Right ventricle myocardium superior (tissue), 1 donor: ENCODE measurements around the gene KIF16B. TPM values are rescaled to one million over a fixed set of nuclear protein-coding genes. Genes with fewer than 3 reads are reported as not detected.
"Not testable (repeated sequence)": the region's sequence is repeated elsewhere in the genome, so short reads cannot be mapped to it uniquely, and the experiment has no call there.

Experiments used
- ATAC-seq: fragments of 200-7000 bp; cut with Tn5 transposase; one replicate; pipeline ENCODE4 v1.9.1; 2020; ENCODE audit warnings: mild to moderate bottlenecking; ENCODE audit not compliant: poor library complexity
- DNase-seq: peaks from one replicate; pipeline ENCODE4 v3.0.0-alpha.2; 2020
- intact Hi-C: fragments of 100-400 bp; cut with DNase I; formaldehyde crosslinking; loops from one replicate; pipeline ENCODE4 v1.11.2; 2022
- total RNA-seq: library from RNA; stranded (reverse); fragmentation: NEBNext Ultra II Directional; extraction: Animal tissue kit (Norgen Biotek cat#: 25700); gene quantifications from one replicate; pipeline ENCODE4 v1.2.1, GENCODE V29; 2021
- donor health status: DM: no; HTN: yes; CAD: no; lungs with severe emphysema.

Gene KIF16B
- total RNA-seq, 1 donor from 2014 or later, result 18.3 TPM

- DNase-seq, result no peak
- ATAC-seq, result no peak
- intact Hi-C loops, result no loop called here
Measured at GRCh38 chr20:16599257-16599656, 26.0 kb upstream of the KIF16B start.

- no peak for ATAC-seq
- intact Hi-C loops, result no loop called here
- DNase-seq, result no peak
Measured at GRCh38 chr20:16596991-16597390, 23.7 kb upstream of the KIF16B start.

GRCh38 chr20:16596404-16596803 is 23.2 kb upstream of the KIF16B start:
- ATAC-seq, DNase-seq, intact Hi-C loops: not testable (repeated sequence)

GRCh38 chr20:16595376-16595775 is 22.1 kb upstream of the KIF16B start:
- intact Hi-C loops, result no loop called here
- DNase-seq (no peak), ATAC-seq (no peak)

- no peak for ATAC-seq
- DNase-seq, result no peak
- intact Hi-C loops, result no loop called here
Measured at GRCh38 chr20:16590041-16590633, 16.9 kb upstream of the KIF16B start.

GRCh38 chr20:16589623-16590022 is 16.4 kb upstream of the KIF16B start:
- no peak for DNase-seq
- intact Hi-C loops, result no loop called here
- ATAC-seq, result no peak

GRCh38 chr20:16588241-16588640 is 15.0 kb upstream of the KIF16B start:
- no peak for ATAC-seq
- no peak for DNase-seq
- intact Hi-C loops, result no loop called here

GRCh38 chr20:16587066-16587465 is 13.8 kb upstream of the KIF16B start:
- intact Hi-C loops, result no loop called here
- ATAC-seq (no peak), DNase-seq (no peak)

GRCh38 chr20:16583474-16583873 is 10.2 kb upstream of the KIF16B start:
- no peak for ATAC-seq
- no peak for DNase-seq
- intact Hi-C loops, result no loop called here

- DNase-seq, result no peak
- ATAC-seq, result peak; percentile 32
- intact Hi-C loops, result no loop called here
Measured at GRCh38 chr20:16581241-16581640, 8.0 kb upstream of the KIF16B start.

GRCh38 chr20:16580620-16581019 is 7.4 kb upstream of the KIF16B start:
- intact Hi-C loops, result no loop called here
- DNase-seq, result no peak
- ATAC-seq, result peak; percentile 12

GRCh38 chr20:16580147-16580546 is 6.9 kb upstream of the KIF16B start:
- ATAC-seq, result peak; percentile 93
- intact Hi-C loops, result no loop called here
- DNase-seq, result no peak

- DNase-seq (no peak), ATAC-seq (no peak)
- intact Hi-C loops, result no loop called here
Measured at GRCh38 chr20:16576219-16576618, 3.0 kb upstream of the KIF16B start.

- intact Hi-C loops, result no loop called here
- no peak for ATAC-seq
- DNase-seq, result no peak
Measured at GRCh38 chr20:16575390-16576140, 2.3 kb upstream of the KIF16B start.

- ATAC-seq, result peak; percentile 93
- peak; percentile 96 for DNase-seq
- intact Hi-C loops, result loop anchor here (5.0 kb wide), 1 partner anchor 157 kb away; the partner anchor contains the start of gene SNRPB2
Measured at GRCh38 chr20:16574656-16575355, 1.6 kb upstream of the KIF16B start.

GRCh38 chr20:16571333-16571732 is 1.9 kb downstream of the KIF16B start:
- no peak for ATAC-seq
- no peak for DNase-seq
- intact Hi-C loops, result loop anchor here (5.0 kb wide), 1 partner anchor 161 kb away; the partner anchor contains the start of gene SNRPB2

- intact Hi-C loops, result loop anchor here (5.0 kb wide), 1 partner anchor 163 kb away; the partner anchor contains the start of gene SNRPB2
- ATAC-seq, result no peak
- no peak for DNase-seq
Measured at GRCh38 chr20:16569246-16570153, 3.7 kb downstream of the KIF16B start.

- intact Hi-C loops, result no loop called here
- DNase-seq (no peak), ATAC-seq (peak; percentile 65)
Measured at GRCh38 chr20:16566080-16566479, 7.2 kb downstream of the KIF16B start.

GRCh38 chr20:16564079-16564478 is 9.2 kb downstream of the KIF16B start:
- ATAC-seq, intact Hi-C loops, DNase-seq: not testable (repeated sequence)
